ENCODE measurements around the gene FUCA2. TPM values are rescaled to one million over a fixed set of nuclear protein-coding genes. Genes with fewer than 3 reads are reported as not detected.

The FUCA2 gene
- total RNA-seq, 1 experiment from 2014 or later, result 72.1 TPM

DNA sequence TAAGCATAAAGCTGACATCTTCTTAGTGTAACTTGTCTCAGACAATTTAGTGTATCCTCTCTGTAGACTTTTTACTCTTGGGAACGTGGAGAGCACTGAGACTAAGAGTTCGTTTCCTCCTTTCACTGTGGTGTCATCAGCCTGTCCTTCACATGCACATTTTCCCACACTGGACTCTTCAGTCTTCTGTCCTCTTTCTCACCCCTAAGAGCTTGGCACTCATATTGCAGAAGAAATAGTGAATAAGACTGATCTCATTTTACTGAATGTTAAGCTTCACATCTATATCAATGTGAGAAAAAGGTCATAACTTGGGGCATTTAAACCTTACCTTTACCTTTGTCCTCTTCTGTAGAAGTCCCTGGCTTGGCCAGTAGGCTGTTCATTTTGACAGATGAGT, 25.6 kb downstream of the FUCA2 start:
- H4K91ac ChIP-seq (ENCODE audit: insufficient read length, low read depth, low read length), result no peak overlapping the region
- no peaks in the 10 kb centered on the region for H3K4me1 ChIP-seq (ENCODE audit: insufficient read depth, low read length)
- H4K8ac ChIP-seq (replicated peaks; ENCODE audit: insufficient read length, low read depth, low read length), result no peak overlapping the region
- H3K18ac ChIP-seq (ENCODE audit: insufficient read length, low read depth, low read length), result no peak overlapping the region
- H3K79me2 ChIP-seq (ENCODE audit: insufficient read depth, low read length), result no peaks in the 10 kb centered on the region
- no peak overlapping the region for H3K9ac ChIP-seq (ENCODE audit: extremely low read depth, insufficient read length, low read length)
- H3K23ac ChIP-seq (ENCODE audit: insufficient read length, low read depth, low read length), result no peak overlapping the region
- H2BK20ac ChIP-seq (ENCODE audit: low read depth, low read length, poor library complexity, severe bottlenecking), result no peak overlapping the region
- TF ChIP-seq CTCF (conservative IDR thresholded peaks at IDR 0.05), result no peak; the same call in 2 of the 3 replicates
- no peak overlapping the region for H3K4me2 ChIP-seq (ENCODE audit: insufficient read depth, insufficient read length, low read length)
- H3K79me1 ChIP-seq (ENCODE audit: insufficient read depth, low read depth, low read length, poor library complexity, severe bottlenecking), result no peaks in the 10 kb centered on the region
- no peak overlapping the region for H2BK15ac ChIP-seq (ENCODE audit: low read depth, low read length)
- no CpG with 5 or more reads among the region's 2 CpGs for WGBS (ENCODE audit: extremely low coverage, insufficient read length, low lambda C conversion rate)
- no peak overlapping the region for H4K5ac ChIP-seq (ENCODE audit: insufficient read length, low read depth, low read length)
- H3K4ac ChIP-seq (ENCODE audit: low read depth, low read length), result no peak overlapping the region
- H2BK12ac ChIP-seq (ENCODE audit: insufficient read length, low read depth, low read length), result no peak overlapping the region
- Mint-ChIP-seq H3K27ac (peak overlapping the region in 1 of 3 experiments; percentile 22; a peak in 1 of 7 replicates), H3K4me3 (no peak overlapping the region), H3K4me1 (no peaks in the 10 kb centered on the region), H3K36me3 (ENCODE audit: insufficient read depth in 1 of 3, low read depth in 3 of 3) (no peaks in the 10 kb centered on the region), H3K27me3 (ENCODE audit: low read depth) (no peaks in the 10 kb centered on the region), H3K9me3 (no peaks in the 10 kb centered on the region)
- no peak overlapping the region for H2AFZ ChIP-seq (ENCODE audit: low read length)
- H3K23me2 ChIP-seq (ENCODE audit: insufficient read length, low read depth, low read length, poor library complexity, severe bottlenecking), result no peaks in the 10 kb centered on the region
- no peak overlapping the region for H3T11ph ChIP-seq (ENCODE audit: low read length)
- no peak overlapping the region for H3K27ac ChIP-seq (ENCODE audit: insufficient read length, low read depth, low read length)
- H3K56ac ChIP-seq (ENCODE audit: insufficient read length, low read depth, low read length), result no peak overlapping the region
- H3K9me3 ChIP-seq (ENCODE audit: control insufficient read depth, low read depth, low read length), result no peaks in the 10 kb centered on the region
- H2BK120ac ChIP-seq (ENCODE audit: low read depth, low read length, poor library complexity, severe bottlenecking), result no peak overlapping the region
- DNase-seq, result no peak
- H2BK5ac ChIP-seq (ENCODE audit: insufficient read length, low read length), result no peak overlapping the region
- H3K27me3 ChIP-seq (ENCODE audit: insufficient read depth, low read length), result no peaks in the 10 kb centered on the region
- no peaks in the 10 kb centered on the region for H4K20me1 ChIP-seq (ENCODE audit: control insufficient read depth, insufficient read depth, insufficient read length)
- H2AK5ac ChIP-seq (ENCODE audit: insufficient read length, low read length), result no peak overlapping the region
- H3K14ac ChIP-seq (ENCODE audit: insufficient read depth, low read length), result no peak overlapping the region
